ENCODE measurements around the gene RHBDD3. TPM values are rescaled to one million over a fixed set of nuclear protein-coding genes. Genes with fewer than 3 reads are reported as not detected.

Gene RHBDD3
- total RNA-seq, 4 donors from 2014 or later = 7.3 to 32.0 (median 14.2) TPM

- no peak for TF ChIP-seq CTCF (IDR thresholded peaks at IDR 0.05; ENCODE audit: low read depth)
These were observed 968 bp downstream of the RHBDD3 start for GRCh38 chr22:29266564-29267461.

- no peak for TF ChIP-seq CTCF (IDR thresholded peaks at IDR 0.05; ENCODE audit: low read depth)
These were observed 1.9 kb downstream of the RHBDD3 start for GRCh38 chr22:29265929-29266328.

- TF ChIP-seq CTCF (IDR thresholded peaks at IDR 0.05; ENCODE audit: low read depth) = no peak
These were observed 2.5 kb downstream of the RHBDD3 start for GRCh38 chr22:29265305-29265704.

GRCh38 chr22:29263791-29264276 is 3.9 kb downstream of the RHBDD3 start:
- no peak for TF ChIP-seq CTCF (IDR thresholded peaks at IDR 0.05; ENCODE audit: low read depth)

- no peak for TF ChIP-seq CTCF (IDR thresholded peaks at IDR 0.05; ENCODE audit: low read depth)
These were observed 7.0 kb downstream of the RHBDD3 start for GRCh38 chr22:29260601-29261315.

- no peak for TF ChIP-seq CTCF (IDR thresholded peaks at IDR 0.05; ENCODE audit: low read depth)
These were observed 7.7 kb downstream of the RHBDD3 start for GRCh38 chr22:29260031-29260560.

Measured in subcutaneous adipose tissue (tissue), 4 donors.